Peyer's patch (tissue), 4 donors: ENCODE measurements around the gene DEAF1. TPM values are rescaled to one million over a fixed set of nuclear protein-coding genes. Genes with fewer than 3 reads are reported as not detected.

ENCODE experiments used
- DNase-seq, 3 donors: peaks; one replicate each; pipeline ENCODE4 v3.0.0-alpha.2; 2017 to 2019
- H3K27ac ChIP-seq, 4 donors: fragments of 200-600 bp; sonication (generic); one replicate each; pipeline ENCODE4 v1.5.1; 2016 to 2019
- H3K27me3 ChIP-seq, 2 donors: fragments of 200-600 bp; sonication (generic); one replicate each; pipeline ENCODE4 v1.5.1; 2019
- H3K36me3 ChIP-seq, 3 donors: fragments of 200-600 bp; sonication (generic); one replicate each; pipeline ENCODE4 v1.5.1; 2016 to 2019
- H3K4me1 ChIP-seq, 4 donors: fragments of 200-600 bp; sonication (generic); one replicate each; pipeline ENCODE4 v1.5.1; 2016 to 2019
- H3K4me3 ChIP-seq, 4 donors: fragments of 200-600 bp; sonication (generic); 1 replicate in 3 of 4; 2 replicates in 1 of 4; pipeline ENCODE4 v1.5.1; 2016 to 2019; ENCODE audit warnings: mild to moderate bottlenecking in 1 of 4
- H3K9me3 ChIP-seq, 4 donors: fragments of 200-600 bp; sonication (generic); one replicate each; pipeline ENCODE4 v1.5.1; 2016 to 2019; ENCODE audit warnings: mild to moderate bottlenecking in 1 of 4
- POLR2A ChIP-seq, 2 donors: fragments of 450-650 bp; IDR thresholded peaks; one replicate each; pipeline ENCODE4 v1.5.1; 2017; ENCODE audit warnings: antibody characterized with exemption in 2 of 2, mild to moderate bottlenecking in 2 of 2, moderate library complexity in 2 of 2
- total RNA-seq, 4 donors: library from RNA; depleted of rRNA; stranded (reverse); fragments of >200 nt; gene quantifications; one replicate each; pipeline ENCODE4 v1.1.0, GENCODE V29; 2016
- TF ChIP-seq, protein P1 (sequence below), 6 experiments: fragments of 450-650 bp in 4 of 6; fragments of 200-600 bp in 2 of 6; sonication (generic) in 1 of 6; IDR thresholded peaks; one replicate each; pipeline ENCODE4 v1.5.1; 2017 to 2019; ENCODE audit warnings: antibody characterized with exemption in 6 of 6, mild to moderate bottlenecking in 3 of 6, moderate library complexity in 1 of 6

Gene DEAF1
- total RNA-seq, 4 donors from 2014 or later, result 14.9 to 56.2 (median 47.0) TPM

DNA sequence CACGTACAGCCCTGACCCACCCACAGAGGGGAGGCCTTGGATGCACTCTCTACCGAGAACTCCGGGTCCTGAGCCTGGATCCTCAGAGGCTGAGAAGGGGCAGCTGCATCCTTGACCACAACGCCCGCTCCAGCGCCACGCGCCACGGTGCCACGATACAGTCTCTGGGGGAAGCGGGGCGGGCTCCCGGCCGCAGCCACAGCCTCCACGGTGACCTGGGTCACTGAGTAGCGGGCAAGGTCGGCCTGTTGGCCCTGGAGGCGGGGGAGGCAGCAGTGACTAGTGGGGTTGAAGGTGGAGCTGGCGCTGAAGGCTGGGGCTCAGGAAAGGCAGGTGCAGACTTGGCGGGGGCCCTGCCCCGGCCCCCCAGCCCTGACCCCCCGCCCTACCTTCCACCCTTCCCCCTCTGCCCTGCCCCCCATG is 75.4 kb downstream of the DEAF1 start:
- no peak overlapping the region for H3K4me3 ChIP-seq
- H3K27ac ChIP-seq, result no peak overlapping the region
- no peaks in the 10 kb centered on the region for H3K27me3 ChIP-seq
- peaks cover 0 to 34% (median 0%) of the 10 kb centered on the region in 3 donors for H3K36me3 ChIP-seq
- DNase-seq, result no peak
- H3K9me3 ChIP-seq, result no peaks in the 10 kb centered on the region
- no peak for TF ChIP-seq POLR2A (IDR thresholded peaks at IDR 0.05)
- TF ChIP-seq, protein P1, sequence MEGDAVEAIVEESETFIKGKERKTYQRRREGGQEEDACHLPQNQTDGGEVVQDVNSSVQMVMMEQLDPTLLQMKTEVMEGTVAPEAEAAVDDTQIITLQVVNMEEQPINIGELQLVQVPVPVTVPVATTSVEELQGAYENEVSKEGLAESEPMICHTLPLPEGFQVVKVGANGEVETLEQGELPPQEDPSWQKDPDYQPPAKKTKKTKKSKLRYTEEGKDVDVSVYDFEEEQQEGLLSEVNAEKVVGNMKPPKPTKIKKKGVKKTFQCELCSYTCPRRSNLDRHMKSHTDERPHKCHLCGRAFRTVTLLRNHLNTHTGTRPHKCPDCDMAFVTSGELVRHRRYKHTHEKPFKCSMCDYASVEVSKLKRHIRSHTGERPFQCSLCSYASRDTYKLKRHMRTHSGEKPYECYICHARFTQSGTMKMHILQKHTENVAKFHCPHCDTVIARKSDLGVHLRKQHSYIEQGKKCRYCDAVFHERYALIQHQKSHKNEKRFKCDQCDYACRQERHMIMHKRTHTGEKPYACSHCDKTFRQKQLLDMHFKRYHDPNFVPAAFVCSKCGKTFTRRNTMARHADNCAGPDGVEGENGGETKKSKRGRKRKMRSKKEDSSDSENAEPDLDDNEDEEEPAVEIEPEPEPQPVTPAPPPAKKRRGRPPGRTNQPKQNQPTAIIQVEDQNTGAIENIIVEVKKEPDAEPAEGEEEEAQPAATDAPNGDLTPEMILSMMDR (IDR thresholded peaks at IDR 0.05), result no peak
- H3K4me1 ChIP-seq, result peaks cover 0 to 28% (median 9%) of the 10 kb centered on the region in 4 donors

DNA sequence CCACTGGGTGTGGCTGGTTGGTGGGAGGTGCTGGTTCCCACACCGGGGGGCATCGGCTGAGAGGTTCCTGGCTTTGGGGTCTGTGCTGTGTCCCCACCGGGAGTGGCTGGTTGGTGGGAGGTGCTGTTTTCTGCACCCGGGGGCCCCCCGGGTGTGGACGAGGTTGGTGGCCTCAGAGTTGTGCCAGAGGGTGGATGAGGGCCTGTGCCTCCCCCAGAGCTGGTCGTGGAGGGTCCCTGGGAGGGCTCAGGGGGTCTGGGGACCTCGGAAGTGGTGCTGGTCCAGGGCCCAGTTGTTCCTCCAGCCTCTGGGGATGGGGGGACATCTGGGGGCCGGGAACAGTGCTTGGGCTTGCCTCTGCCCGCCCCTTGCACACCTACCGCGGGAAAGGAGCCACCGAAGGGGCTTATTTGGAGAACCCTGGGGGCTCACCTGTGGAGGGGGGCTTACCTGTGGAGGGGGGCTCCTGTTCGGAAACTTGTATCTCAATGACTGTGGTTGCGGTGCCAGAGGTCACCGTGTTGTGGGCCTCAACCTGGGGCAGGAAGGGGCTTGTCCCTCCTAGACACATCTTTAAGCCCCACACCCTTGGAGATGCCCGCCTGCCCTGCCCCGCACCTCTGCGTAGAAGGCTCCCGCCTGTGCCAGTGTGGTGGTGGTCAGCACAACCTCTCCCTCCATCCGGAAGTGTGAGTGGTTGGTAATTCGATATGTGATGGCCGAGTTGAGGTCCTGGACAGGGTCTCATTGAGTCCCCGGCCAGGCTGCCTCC is 76.0 kb downstream of the DEAF1 start:
- DNase-seq, result no peak
- TF ChIP-seq POLR2A (IDR thresholded peaks at IDR 0.05), result no peak
- TF ChIP-seq, protein P1 (IDR thresholded peaks at IDR 0.05), result no peak
- H3K9me3 ChIP-seq, result no peaks in the 10 kb centered on the region
- H3K27me3 ChIP-seq, result no peaks in the 10 kb centered on the region
- H3K27ac ChIP-seq, result no peak overlapping the region
- H3K4me3 ChIP-seq, result no peak overlapping the region
- peaks cover under 1 to 34% (median 15%) of the 10 kb centered on the region in 4 donors for H3K4me1 ChIP-seq
- H3K36me3 ChIP-seq, result peaks cover 0 to 34% (median 0%) of the 10 kb centered on the region in 3 donors

GRCh38 chr11:617912-618682 is 76.9 kb downstream of the DEAF1 start:
- Histone ChIP-seq H3K36me3 (peaks cover 0 to 31% (median 0%) of the 10 kb centered on the region in 3 donors), H3K4me3 (no peak overlapping the region), H3K4me1 (peaks cover 6 to 37% (median 21%) of the 10 kb centered on the region in 4 donors), H3K27me3 (no peaks in the 10 kb centered on the region), H3K9me3 (no peaks in the 10 kb centered on the region), H3K27ac (no peak overlapping the region)
- DNase-seq, result no peak
- no peak for TF ChIP-seq POLR2A (IDR thresholded peaks at IDR 0.05)
- TF ChIP-seq, protein P1 (IDR thresholded peaks at IDR 0.05), result no peak

DNA sequence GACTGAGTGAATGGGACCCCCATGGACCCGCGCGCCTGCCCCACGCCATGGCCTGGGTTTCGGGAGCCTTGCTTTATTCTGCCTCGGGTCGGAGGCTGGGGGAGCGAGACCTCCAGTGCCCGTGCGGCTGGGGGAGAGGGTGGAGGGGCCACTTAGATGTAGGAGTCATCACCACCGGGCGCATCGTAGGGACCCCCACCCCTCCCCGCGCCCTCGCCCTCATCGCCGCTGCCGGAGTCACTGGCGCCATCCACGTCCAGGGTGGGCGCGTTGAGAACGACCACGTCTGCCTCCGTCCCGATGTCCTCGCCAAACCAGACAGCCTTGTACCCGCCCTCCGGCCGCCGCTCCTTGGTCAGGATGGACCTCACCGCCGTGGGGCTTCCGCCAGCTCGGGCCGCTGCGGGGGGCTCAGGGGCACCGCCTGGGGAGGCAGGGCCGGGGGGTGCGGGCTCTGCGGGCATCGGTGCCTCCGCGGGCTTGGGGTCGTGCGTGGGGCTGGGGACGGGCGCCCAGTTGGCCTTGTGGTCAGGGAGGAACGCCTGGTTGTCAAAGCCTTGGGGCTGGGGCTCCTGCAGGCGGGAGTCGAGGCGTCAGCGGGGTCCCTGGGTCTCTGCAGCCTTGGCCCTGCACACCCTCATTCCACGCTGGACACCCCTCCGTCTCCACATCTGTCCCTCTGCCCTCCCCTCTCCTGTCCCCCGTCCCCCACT is 77.7 kb downstream of the DEAF1 start:
- peaks cover 8 to 44% (median 23%) of the 10 kb centered on the region in 4 donors for H3K4me1 ChIP-seq
- no peaks in the 10 kb centered on the region for H3K9me3 ChIP-seq
- no peak overlapping the region for H3K4me3 ChIP-seq
- TF ChIP-seq POLR2A (IDR thresholded peaks at IDR 0.05), result no peak
- TF ChIP-seq, protein P1 (IDR thresholded peaks at IDR 0.05), result no peak
- no peaks in the 10 kb centered on the region for H3K27me3 ChIP-seq
- DNase-seq, result no peak
- H3K27ac ChIP-seq, result no peak overlapping the region
- peaks cover 0 to 37% (median 0%) of the 10 kb centered on the region in 3 donors for H3K36me3 ChIP-seq
